GM18909 (cell line): ENCODE results near the gene TEX14.
"Not testable (repeated sequence)": the region's sequence is repeated elsewhere in the genome, so short reads cannot be mapped to it uniquely, and the experiment has no call there.

Experiments
- ATAC-seq: cut with Tn5 transposase; IDR thresholded peaks from one replicate; pipeline ENCODE4 v1.9.1; 2021; ENCODE audit warnings: mild to moderate bottlenecking; ENCODE audit not compliant: unreplicated experiment, poor library complexity

Gene TEX14

GRCh38 chr17:58690033-58690432 is 1.8 kb downstream of the TEX14 start:
- not testable (repeated sequence) for ATAC-seq

GRCh38 chr17:58688521-58688920 is 3.3 kb downstream of the TEX14 start:
- no peak for ATAC-seq

- no peak for ATAC-seq
Observed at GRCh38 chr17:58686980-58687379, 4.9 kb downstream of the TEX14 start.

- not testable (repeated sequence) for ATAC-seq
Observed at GRCh38 chr17:58684462-58684861, 7.4 kb downstream of the TEX14 start.

- ATAC-seq: no peak
Observed at GRCh38 chr17:58684003-58684402, 7.8 kb downstream of the TEX14 start.

- no peak for ATAC-seq
Observed at GRCh38 chr17:58680038-58680369, 11.8 kb downstream of the TEX14 start.

GRCh38 chr17:58679263-58680037 is 12.4 kb downstream of the TEX14 start:
- ATAC-seq: no peak

GRCh38 chr17:58678287-58678686 is 13.6 kb downstream of the TEX14 start:
- ATAC-seq: not testable (repeated sequence)

- ATAC-seq: no peak
Observed at GRCh38 chr17:58677194-58677880, 14.5 kb downstream of the TEX14 start.

GRCh38 chr17:58671969-58672368 is 19.9 kb downstream of the TEX14 start:
- ATAC-seq: no peak

- ATAC-seq: no peak
Observed at GRCh38 chr17:58669853-58670252, 22.0 kb downstream of the TEX14 start.

GRCh38 chr17:58668598-58668935 is 23.3 kb downstream of the TEX14 start:
- no peak for ATAC-seq

- ATAC-seq: no peak
Observed at GRCh38 chr17:58667934-58668597, 23.8 kb downstream of the TEX14 start.

GRCh38 chr17:58666858-58667267 is 25.0 kb downstream of the TEX14 start:
- no peak for ATAC-seq

GRCh38 chr17:58665946-58666857 is 25.6 kb downstream of the TEX14 start:
- ATAC-seq: no peak

- no peak for ATAC-seq
Observed at GRCh38 chr17:58664302-58664701, 27.5 kb downstream of the TEX14 start.

- no peak for ATAC-seq
Observed at GRCh38 chr17:58661499-58661898, 30.3 kb downstream of the TEX14 start.

- no peak for ATAC-seq
Observed at GRCh38 chr17:58660621-58661020, 31.2 kb downstream of the TEX14 start.

- ATAC-seq: not testable (repeated sequence)
Observed at GRCh38 chr17:58659714-58660084, 32.1 kb downstream of the TEX14 start.
